GM18508 (cell line): Measurements from ENCODE around the gene GRID1.

Source experiments
- ATAC-seq: cut with Tn5 transposase; IDR thresholded peaks from one replicate; pipeline ENCODE4 v1.9.1; 2021; ENCODE audit warnings: moderate number of reproducible peaks; ENCODE audit not compliant: insufficient read depth, unreplicated experiment

Gene GRID1

GRCh38 chr10:86371691-86372090 is 5.1 kb upstream of the GRID1 start:
- no peak for ATAC-seq

- ATAC-seq: no peak
Observed at GRCh38 chr10:86371116-86371515, 4.5 kb upstream of the GRID1 start.

GRCh38 chr10:86370006-86370585 is 3.5 kb upstream of the GRID1 start:
- no peak for ATAC-seq

GRCh38 chr10:86368987-86369386 is 2.4 kb upstream of the GRID1 start:
- no peak for ATAC-seq

- ATAC-seq: no peak
Observed at GRCh38 chr10:86368046-86368445, 1.5 kb upstream of the GRID1 start.

GRCh38 chr10:86367152-86367951 is 757 bp upstream of the GRID1 start:
- ATAC-seq: no peak

GRCh38 chr10:86366902-86367151 is 232 bp upstream of the GRID1 start:
- ATAC-seq: no peak

GRCh38 chr10:86365346-86366032 is 1.1 kb downstream of the GRID1 start:
- no peak for ATAC-seq

GRCh38 chr10:86364491-86365345 is 1.9 kb downstream of the GRID1 start:
- no peak for ATAC-seq

- no peak for ATAC-seq
Observed at GRCh38 chr10:86363833-86364490, 2.6 kb downstream of the GRID1 start.

GRCh38 chr10:86363184-86363832 is 3.3 kb downstream of the GRID1 start:
- ATAC-seq: no peak

GRCh38 chr10:86362586-86363183 is 3.9 kb downstream of the GRID1 start:
- ATAC-seq: no peak

GRCh38 chr10:86362129-86362527 is 4.5 kb downstream of the GRID1 start:
- ATAC-seq: no peak

GRCh38 chr10:86361156-86362128 is 5.2 kb downstream of the GRID1 start:
- ATAC-seq: no peak

- ATAC-seq: no peak
Observed at GRCh38 chr10:86360657-86361056, 5.9 kb downstream of the GRID1 start.

- ATAC-seq: no peak
Observed at GRCh38 chr10:86359954-86360353, 6.6 kb downstream of the GRID1 start.

- ATAC-seq: no peak
Observed at GRCh38 chr10:86359111-86359510, 7.5 kb downstream of the GRID1 start.

- no peak for ATAC-seq
Observed at GRCh38 chr10:86357676-86358075, 8.9 kb downstream of the GRID1 start.
